PC-3 (cell line): ENCODE results near the gene TEX12. TPM values are rescaled to one million over a fixed set of nuclear protein-coding genes. Genes with fewer than 3 reads are reported as not detected.

Experiments used
- ATAC-seq: fragments of 200-7000 bp; cut with Tn5 transposase; 2 replicates; pipeline ENCODE4 v1.9.1; 2020; ENCODE audit warnings: mild to moderate bottlenecking, moderate library complexity
- BruUV-seq: library from RNA; stranded (reverse); fragments of 400-500 nt; replicated peaks from 2 replicates; lab custom pipeline; 2021; lab: Mats Ljungman, UMichigan
- CTCF ChIA-PET: fragments of 300-600 bp; sonication (Branson Sonifier 250); formaldehyde crosslinking; loops from one replicate; lab custom pipeline; 2022; ENCODE audit warnings: antibody characterized with exemption; lab: Charles Lee
- POLR2A ChIA-PET: fragments of 300-600 bp; sonication (Branson Sonifier 250); formaldehyde crosslinking; loops from one replicate; lab custom pipeline; 2022; ENCODE audit warnings: antibody characterized with exemption; ENCODE audit not compliant: unreplicated experiment; lab: Charles Lee
- DNase-seq: peaks from one replicate; pipeline ENCODE4 v3.0.0-alpha.2; 2015
- H2AFZ ChIP-seq: fragments of 300-600 bp; sonication (generic); 2 replicates; pipeline ENCODE4 v1.6.0; 2016; ENCODE audit warnings: antibody characterized with exemption, low read length
- H3F3A ChIP-seq: fragments of 300-600 bp; sonication (generic); one replicate; pipeline ENCODE4 v1.6.0; 2017; ENCODE audit warnings: antibody characterized with exemption, low read length, control low read depth, mild to moderate bottlenecking; ENCODE audit not compliant: unreplicated experiment
- H3K27ac ChIP-seq: fragments of 300-600 bp; sonication (generic); 2 replicates; pipeline ENCODE4 v1.5.1; 2016; ENCODE audit warnings: mild to moderate bottlenecking, low read length
- H3K27me3 ChIP-seq: fragments of 300-600 bp; sonication (generic); 2 replicates; pipeline ENCODE4 v1.6.1; 2016; ENCODE audit warnings: low read length, mixed read lengths
- H3K36me3 ChIP-seq: fragments of 300-600 bp; sonication (generic); 2 replicates; pipeline ENCODE4 v1.6.1; 2016; ENCODE audit warnings: low read depth, mixed run types, low read length, mixed read lengths
- H3K4me1 ChIP-seq: fragments of 300-600 bp; sonication (generic); 2 replicates; pipeline ENCODE4 v1.5.1; 2016; ENCODE audit warnings: low read length; ENCODE audit not compliant: insufficient read depth
- H3K4me2 ChIP-seq: fragments of 300-600 bp; sonication (generic); 2 replicates; pipeline ENCODE4 v1.6.0; 2016; ENCODE audit warnings: low read length
- H3K4me3 ChIP-seq: fragments of 300-600 bp; sonication (generic); 2 replicates; pipeline ENCODE4 v1.5.1; 2016; ENCODE audit warnings: mild to moderate bottlenecking, low read length, mixed read lengths
- H3K79me2 ChIP-seq: fragments of 300-600 bp; sonication (generic); 2 replicates; pipeline ENCODE4 v1.6.1; 2017; ENCODE audit warnings: low read length, mixed read lengths
- H3K9ac ChIP-seq: fragments of 300-600 bp; sonication (generic); 2 replicates; pipeline ENCODE4 v1.6.0; 2016; ENCODE audit warnings: mild to moderate bottlenecking, low read length
- H3K9me2 ChIP-seq: fragments of 300-600 bp; sonication (generic); replicated peaks from 2 replicates; pipeline ENCODE4 v1.6.1; 2016; ENCODE audit warnings: mixed run types, low read length, mixed read lengths
- H3K9me3 ChIP-seq: fragments of 300-600 bp; sonication (generic); 2 replicates; pipeline ENCODE4 v1.6.1; 2016; ENCODE audit warnings: low read length, mixed read lengths
- H4K20me1 ChIP-seq: fragments of 300-600 bp; sonication (generic); 2 replicates; pipeline ENCODE4 v1.6.1; 2016; ENCODE audit warnings: low read length, mixed read lengths
- CTCF ChIP-seq: fragments of 300-600 bp; sonication (generic); conservative IDR thresholded peaks from 2 replicates; pipeline ENCODE4 v1.5.1; 2017; ENCODE audit warnings: antibody characterized with exemption, low read depth, mild to moderate bottlenecking, low read length
- EZH2 ChIP-seq: fragments of 300-600 bp; sonication (generic); IDR thresholded peaks from one replicate; pipeline ENCODE4 v1.6.1; 2017; ENCODE audit warnings: antibody characterized with exemption, mild to moderate bottlenecking, low read length; ENCODE audit not compliant: unreplicated experiment
- EZH2phosphoT487 ChIP-seq: fragments of 300-600 bp; sonication (generic); IDR thresholded peaks from 2 replicates; pipeline ENCODE4 v1.6.1; 2018; ENCODE audit warnings: mild to moderate bottlenecking, antibody characterized with exemption, low read length, borderline replicate concordance
- intact Hi-C: fragments of 100-400 bp; cut with micrococcal nuclease; formaldehyde crosslinking; loops from 2 replicates; pipeline ENCODE4 v1.9.0; 2023
- total RNA-seq: library from RNA; depleted of rRNA; stranded (reverse); fragments of >200 nt; gene quantifications from 2 replicates; pipeline ENCODE4 v1.2.3, GENCODE V29; 2014; rRNA removed

Gene TEX12
- total RNA-seq, 1 experiment from 2014 or later: not detected

- ChIA-PET POLR2A (interaction anchor here (0.5 to 0.6 kb wide), 3 partner anchors 14 to 195 kb away, joined by 4 to 5 read pairs (median 4); partner anchors contain the start of gene IL18), CTCF (interaction anchor here (0.5 to 3.4 kb wide), 6 partner anchors 28 to 106 kb away, joined by 3 to 60 read pairs (median 4); partner anchors contain the start of gene BCO2)
- peak; percentile 88 for DNase-seq
- Histone ChIP-seq H3K9ac (no peak overlapping the region), H3K4me1 (peaks cover 33% of the 10 kb centered on the region), H3K9me3 (no peaks in the 10 kb centered on the region), H2AFZ (peak overlapping the region; percentile 46), H3K9me2 (no peaks in the 10 kb centered on the region), H3K27ac (no peak overlapping the region), H3K36me3 (no peaks in the 10 kb centered on the region), H3K4me2 (0 out of 2 replicates have a peak overlapping the region, but pooled peaks have one; percentile 29), H4K20me1 (no peaks in the 10 kb centered on the region), H3F3A (no peaks in the 10 kb centered on the region), H3K27me3 (no peaks in the 10 kb centered on the region), H3K79me2 (no peaks in the 10 kb centered on the region), H3K4me3 (no peak overlapping the region)
- intact Hi-C loops: loop anchor here (1.0 to 5.0 kb wide), 4 partner anchors 42 to 1068 kb away; partner anchors contain the start of genes BCO2 and PLET1
- no TSS peak for BruUV-seq
- TF ChIP-seq EZH2 (no peak), CTCF (peak; percentile 91)
- ATAC-seq: peak; percentile 85
These were observed 52.5 kb downstream of the TEX12 start for GRCh38 chr11:112219476-112220232.

GRCh38 chr11:112221274-112221835, 54.2 kb downstream of the TEX12 start:
- H2AFZ ChIP-seq: peak overlapping the region; percentile 6; the same call in 1 of the 2 replicates
- no peak for ATAC-seq
- H3K9me3 ChIP-seq: no peaks in the 10 kb centered on the region
- peak; percentile 35 for DNase-seq
- H3K27me3 ChIP-seq: no peaks in the 10 kb centered on the region
- no peaks in the 10 kb centered on the region for H3K36me3 ChIP-seq
- H3K4me3 ChIP-seq: no peak overlapping the region
- peaks cover 29% of the 10 kb centered on the region for H3K4me1 ChIP-seq
- H3K4me2 ChIP-seq: peak overlapping the region; percentile 2; the same call in 1 of the 2 replicates
- H3K79me2 ChIP-seq: no peaks in the 10 kb centered on the region
- H4K20me1 ChIP-seq: no peaks in the 10 kb centered on the region
- TF ChIP-seq EZH2phosphoT487 (no peak), EZH2 (no peak), CTCF (no peak)
- no peak overlapping the region for H3K9ac ChIP-seq
- H3K27ac ChIP-seq: no peak overlapping the region
- ChIA-PET CTCF (interaction anchor here (0.6 to 3.4 kb wide), 4 partner anchors 10 to 277 kb away, joined by 3 to 60 read pairs (median 4); no protein-coding TSS in a partner anchor), POLR2A (interaction anchor here (0.6 to 0.8 kb wide), 2 partner anchors 61 to 233 kb away, joined by 4 to 6 read pairs; no protein-coding TSS in a partner anchor)
- H3K9me2 ChIP-seq: no peaks in the 10 kb centered on the region
- BruUV-seq: no TSS peak
- intact Hi-C loops: no loop called here
- H3F3A ChIP-seq: no peaks in the 10 kb centered on the region

Other genes starting within 250 kb of the TEX12 start
- gene C11orf52, start 248.5 kb upstream of the TEX12 start, total RNA-seq: 8.7 and 10.5 TPM in 2 replicates
- gene DIXDC1, start 230.0 kb upstream of the TEX12 start, total RNA-seq: 6.8 and 10.8 TPM in 2 replicates
- 78.9 and 102 TPM in 2 replicates for gene DLAT, start 142.0 kb upstream of the TEX12 start, total RNA-seq
- gene PIH1D2, start 93.4 kb upstream of the TEX12 start, total RNA-seq: 0.75 and 1.7 TPM in 2 replicates
- gene NKAPD1, start 93.1 kb upstream of the TEX12 start, total RNA-seq: 19.4 and 34.3 TPM in 2 replicates
- gene TIMM8B, start 80.6 kb upstream of the TEX12 start, total RNA-seq: 210 and 238 TPM in 2 replicates
- 139 and 184 TPM in 2 replicates for gene SDHD, start 80.5 kb upstream of the TEX12 start, total RNA-seq
- 53.6 and 61.6 TPM in 2 replicates for gene IL18, start 3.3 kb upstream of the TEX12 start, total RNA-seq
- gene BCO2, start 8.1 kb downstream of the TEX12 start, total RNA-seq: 1.6 and 2.9 TPM in 2 replicates
- 53.0 and 77.4 TPM in 2 replicates for gene PTS, start 59.1 kb downstream of the TEX12 start, total RNA-seq
- 0.26 TPM in 1 of 2 replicates, not detected in the other for gene PLET1, start 93.5 kb downstream of the TEX12 start, total RNA-seq